Keratinocyte (primary cell): ENCODE measurements around the gene SFTPD. TPM values are rescaled to one million over a fixed set of nuclear protein-coding genes. Genes with fewer than 3 reads are reported as not detected.

Experiments used
- DNase-seq: peaks from one replicate; pipeline ENCODE4 v3.0.0-alpha.2; 2011; ENCODE audit warnings: low read depth, missing footprints, low spot score
- FAIRE-seq: peaks from 2 replicates; lab custom pipeline; 2011; peaks lifted over from hg19 to GRCh38; lab: Jason Lieb, UNC
- H2AFZ ChIP-seq: 2 replicates; pipeline ENCODE4 v1.6.0; 2012; ENCODE audit warnings: low read length, control low read depth, inconsistent platforms; ENCODE audit not compliant: control insufficient read depth
- H3K27ac ChIP-seq: 2 replicates; pipeline ENCODE4 v1.5.1; 2011; ENCODE audit warnings: low read length; ENCODE audit not compliant: control insufficient read depth, insufficient read depth
- H3K27me3 ChIP-seq: 3 replicates; pipeline ENCODE4 v1.6.0; 2011; ENCODE audit warnings: low read length; ENCODE audit not compliant: control insufficient read depth, insufficient read depth; ENCODE audit errors: extremely low read depth
- H3K36me3 ChIP-seq, 2 experiments: 2 replicates in 1 of 2; 3 replicates in 1 of 2; pipeline ENCODE4 v1.5.1; 2011; ENCODE audit warnings: low read length in 2 of 2, mild to moderate bottlenecking in 1 of 2; ENCODE audit not compliant: control insufficient read depth in 2 of 2, insufficient read depth in 2 of 2; ENCODE audit errors: extremely low read depth in 1 of 2
- H3K4me1 ChIP-seq: 3 replicates; pipeline ENCODE4 v1.5.1; 2011; ENCODE audit warnings: low read length; ENCODE audit not compliant: control insufficient read depth, insufficient read depth; ENCODE audit errors: extremely low read depth
- H3K4me2 ChIP-seq: 3 replicates; pipeline ENCODE4 v1.6.0; 2011; ENCODE audit warnings: low read depth, low read length; ENCODE audit not compliant: control insufficient read depth, insufficient read depth; ENCODE audit errors: extremely low read depth
- H3K4me3 ChIP-seq, 3 experiments: fragments of 200-600 bp in 1 of 3; sonication (generic) in 1 of 3; 2 replicates in 2 of 3; 3 replicates in 1 of 3; pipeline ENCODE4 v1.5.1; 2011 to 2016; ENCODE audit warnings: low read length in 3 of 3, mild to moderate bottlenecking in 3 of 3, control low read depth in 2 of 3, inconsistent platforms in 1 of 3, low read depth in 1 of 3, mixed read lengths in 1 of 3, mixed run types in 1 of 3, moderate library complexity in 1 of 3; ENCODE audit not compliant: control insufficient read depth in 2 of 3, insufficient read depth in 2 of 3; ENCODE audit errors: extremely low read depth in 1 of 3
- H3K79me2 ChIP-seq: 2 replicates; pipeline ENCODE4 v1.6.0; 2012; ENCODE audit warnings: low read length; ENCODE audit not compliant: control insufficient read depth, insufficient read depth
- H3K9ac ChIP-seq: 3 replicates; pipeline ENCODE4 v1.6.0; 2011; ENCODE audit warnings: low read length; ENCODE audit not compliant: control insufficient read depth, insufficient read depth; ENCODE audit errors: extremely low read depth
- H3K9me1 ChIP-seq: 3 replicates; pipeline ENCODE4 v1.6.0; 2011; ENCODE audit warnings: low read length; ENCODE audit not compliant: control insufficient read depth, insufficient read depth; ENCODE audit errors: extremely low read depth
- H3K9me3 ChIP-seq: 2 replicates; pipeline ENCODE4 v1.5.1; 2012; ENCODE audit warnings: low read depth, low read length; ENCODE audit not compliant: control insufficient read depth
- H4K20me1 ChIP-seq: 3 replicates; pipeline ENCODE4 v1.6.0; 2011; ENCODE audit warnings: low read length; ENCODE audit not compliant: control insufficient read depth, insufficient read depth; ENCODE audit errors: extremely low read depth
- EZH2 ChIP-seq: IDR thresholded peaks from one replicate; pipeline ENCODE4 v1.6.1; 2012; ENCODE audit warnings: inconsistent platforms, mild to moderate bottlenecking, low read length, moderate library complexity
- dilution Hi-C: fragments of 300-500 bp; cut with MboI; formaldehyde crosslinking; loops from one replicate; pipeline ENCODE4 v1.7.0; 2020; ENCODE audit warnings: low sequenced_read_pairs; ENCODE audit not compliant: extremely low pct_ligation_motif_present
- polyA plus RNA-seq, 5 experiments: library from polyadenylated mRNA; depleted of rRNA in 3 of 5; stranded (reverse) in 3 of 5; stranded (forward) in 1 of 5; unstranded in 1 of 5; fragments of >200 nt; gene quantifications; 1 replicate in 1 of 5; 2 replicates in 3 of 5; 3 replicates in 1 of 5; pipeline versions ENCODE4 v1.2.1 to v1.2.3, GENCODE V29; 2011 to 2012; ENCODE audit warnings: missing spikeins in 2 of 5, low read depth in 1 of 5, low replicate concordance in 1 of 5
- TF ChIP-seq, protein P1 (sequence below), 3 experiments: IDR thresholded peaks in 1 of 3; conservative IDR thresholded peaks in 1 of 3; optimal IDR thresholded peaks in 1 of 3; 2 replicates in 2 of 3; 3 replicates in 1 of 3; pipeline versions ENCODE3 to v1.5.1; 2011; ENCODE audit warnings: low read length in 3 of 3, mild to moderate bottlenecking in 3 of 3, moderate library complexity in 2 of 3, control low read depth in 1 of 3, inconsistent platforms in 1 of 3; ENCODE audit not compliant: insufficient read depth in 2 of 3; ENCODE audit errors: extremely low read depth in 1 of 3

Gene SFTPD
- polyA plus RNA-seq, 1 donor (not counting 4 experiments of a cell fraction or from before 2014, with no cell fraction given): 0.04 TPM

DNA sequence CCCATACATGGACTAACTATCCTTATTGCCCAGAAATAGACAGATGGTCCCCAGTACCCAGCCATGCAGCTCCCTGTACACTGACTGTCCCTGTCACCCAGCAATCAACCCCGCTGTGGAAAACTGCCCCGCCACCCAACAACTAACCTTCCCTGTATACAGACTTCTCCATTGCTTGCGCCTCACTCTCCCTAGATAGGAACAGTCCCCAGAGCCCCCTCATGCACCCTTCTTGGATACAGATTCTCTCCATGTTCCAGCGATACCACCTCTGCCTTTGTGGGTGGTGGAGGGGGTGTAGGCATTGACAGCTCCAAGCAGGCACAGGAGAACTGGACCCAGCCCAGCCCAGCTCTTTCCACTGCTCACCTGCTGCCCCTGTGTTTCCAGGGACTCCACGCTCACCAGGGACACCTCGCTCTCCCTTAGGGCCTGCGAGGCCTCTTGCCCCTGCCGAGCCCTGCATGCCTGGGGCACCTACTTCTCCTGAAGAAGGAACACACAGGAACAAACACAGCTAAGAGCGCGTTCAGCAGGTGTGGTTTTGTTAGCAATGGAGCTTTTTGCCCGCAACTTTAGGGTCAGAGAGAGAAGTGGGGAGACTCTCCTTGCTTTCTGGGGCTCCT lies 7.2 kb downstream of the SFTPD start:
- Histone ChIP-seq H3K9me1 (no peaks in the 10 kb centered on the region), H3K9ac (no peak overlapping the region), H3K4me1 (no peaks in the 10 kb centered on the region), H2AFZ (no peak overlapping the region), H3K36me3 (no peaks in the 10 kb centered on the region), H3K27me3 (no peaks in the 10 kb centered on the region), H3K4me3 (no peak overlapping the region), H3K4me2 (no peak overlapping the region), H3K9me3 (no peaks in the 10 kb centered on the region), H3K27ac (no peak overlapping the region), H3K79me2 (no peaks in the 10 kb centered on the region), H4K20me1 (no peaks in the 10 kb centered on the region)
- FAIRE-seq: no peak
- no peak for TF ChIP-seq EZH2
- TF ChIP-seq, protein P1, sequence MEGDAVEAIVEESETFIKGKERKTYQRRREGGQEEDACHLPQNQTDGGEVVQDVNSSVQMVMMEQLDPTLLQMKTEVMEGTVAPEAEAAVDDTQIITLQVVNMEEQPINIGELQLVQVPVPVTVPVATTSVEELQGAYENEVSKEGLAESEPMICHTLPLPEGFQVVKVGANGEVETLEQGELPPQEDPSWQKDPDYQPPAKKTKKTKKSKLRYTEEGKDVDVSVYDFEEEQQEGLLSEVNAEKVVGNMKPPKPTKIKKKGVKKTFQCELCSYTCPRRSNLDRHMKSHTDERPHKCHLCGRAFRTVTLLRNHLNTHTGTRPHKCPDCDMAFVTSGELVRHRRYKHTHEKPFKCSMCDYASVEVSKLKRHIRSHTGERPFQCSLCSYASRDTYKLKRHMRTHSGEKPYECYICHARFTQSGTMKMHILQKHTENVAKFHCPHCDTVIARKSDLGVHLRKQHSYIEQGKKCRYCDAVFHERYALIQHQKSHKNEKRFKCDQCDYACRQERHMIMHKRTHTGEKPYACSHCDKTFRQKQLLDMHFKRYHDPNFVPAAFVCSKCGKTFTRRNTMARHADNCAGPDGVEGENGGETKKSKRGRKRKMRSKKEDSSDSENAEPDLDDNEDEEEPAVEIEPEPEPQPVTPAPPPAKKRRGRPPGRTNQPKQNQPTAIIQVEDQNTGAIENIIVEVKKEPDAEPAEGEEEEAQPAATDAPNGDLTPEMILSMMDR (optimal IDR thresholded peaks at IDR 0.05 in 1 of 3, IDR thresholded peaks at IDR 0.05 in 1 of 3, conservative IDR thresholded peaks at IDR 0.05 in 1 of 3; ENCODE audit: extremely low read depth in 1 of 3, insufficient read depth in 2 of 3, low read length in 3 of 3): no peak
- no peak for DNase-seq
- dilution Hi-C loops: no loop called here

DNA sequence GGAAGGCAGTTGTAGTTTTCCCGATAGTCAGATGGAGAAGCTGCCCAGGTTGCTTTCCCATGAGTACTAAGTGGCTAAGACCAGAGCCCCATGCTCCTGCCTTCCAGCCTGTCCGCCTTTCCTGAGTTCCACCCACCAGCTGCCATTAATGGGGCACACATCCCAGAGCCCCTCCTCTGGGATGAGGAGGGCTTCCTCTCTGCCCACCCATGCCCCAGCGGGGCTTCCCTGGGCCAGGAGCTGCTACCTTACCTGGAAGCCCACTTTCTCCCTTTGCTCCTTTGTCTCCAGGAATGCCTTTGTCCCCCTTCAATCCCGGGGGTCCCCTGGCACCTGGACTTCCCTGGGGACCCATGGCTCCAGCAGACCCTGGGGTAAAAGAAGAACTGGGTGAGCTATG lies 7.8 kb downstream of the SFTPD start:
- FAIRE-seq (no peak), DNase-seq (no peak)
- no peaks in the 10 kb centered on the region for H3K27me3 ChIP-seq
- dilution Hi-C loops: no loop called here
- no peak overlapping the region for H3K27ac ChIP-seq
- H2AFZ ChIP-seq: no peak overlapping the region
- no peaks in the 10 kb centered on the region for H3K4me1 ChIP-seq
- H3K9me1 ChIP-seq: no peaks in the 10 kb centered on the region
- H4K20me1 ChIP-seq: no peaks in the 10 kb centered on the region
- no peaks in the 10 kb centered on the region for H3K36me3 ChIP-seq
- H3K9ac ChIP-seq: no peak overlapping the region
- H3K9me3 ChIP-seq: no peaks in the 10 kb centered on the region
- no peak overlapping the region for H3K4me3 ChIP-seq
- TF ChIP-seq EZH2: no peak
- TF ChIP-seq, protein P1 (optimal IDR thresholded peaks at IDR 0.05 in 1 of 3, IDR thresholded peaks at IDR 0.05 in 1 of 3, conservative IDR thresholded peaks at IDR 0.05 in 1 of 3; ENCODE audit: extremely low read depth in 1 of 3, insufficient read depth in 2 of 3, low read length in 3 of 3): no peak
- H3K79me2 ChIP-seq: no peaks in the 10 kb centered on the region
- H3K4me2 ChIP-seq: no peak overlapping the region
